SH-SY5Y (cell line): ENCODE measurements around the gene ANGEL2.

Experiments used
- GATA2 ChIP-seq: IDR thresholded peaks from 2 replicates; pipeline ENCODE4 v1.6.1; 2011; ENCODE audit warnings: mild to moderate bottlenecking, low read depth, low read length
- GATA3 ChIP-seq: IDR thresholded peaks from 2 replicates; pipeline ENCODE4 v1.6.1; 2011; ENCODE audit warnings: low read depth, mild to moderate bottlenecking, low read length, moderate library complexity

Gene ANGEL2, protein sequence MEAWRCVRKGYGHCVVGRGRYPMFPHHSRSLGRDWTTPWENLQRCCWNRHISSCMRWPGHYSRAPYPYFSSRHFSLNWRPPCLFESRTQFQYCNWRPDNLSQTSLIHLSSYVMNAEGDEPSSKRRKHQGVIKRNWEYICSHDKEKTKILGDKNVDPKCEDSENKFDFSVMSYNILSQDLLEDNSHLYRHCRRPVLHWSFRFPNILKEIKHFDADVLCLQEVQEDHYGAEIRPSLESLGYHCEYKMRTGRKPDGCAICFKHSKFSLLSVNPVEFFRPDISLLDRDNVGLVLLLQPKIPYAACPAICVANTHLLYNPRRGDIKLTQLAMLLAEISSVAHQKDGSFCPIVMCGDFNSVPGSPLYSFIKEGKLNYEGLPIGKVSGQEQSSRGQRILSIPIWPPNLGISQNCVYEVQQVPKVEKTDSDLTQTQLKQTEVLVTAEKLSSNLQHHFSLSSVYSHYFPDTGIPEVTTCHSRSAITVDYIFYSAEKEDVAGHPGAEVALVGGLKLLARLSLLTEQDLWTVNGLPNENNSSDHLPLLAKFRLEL

DNA sequence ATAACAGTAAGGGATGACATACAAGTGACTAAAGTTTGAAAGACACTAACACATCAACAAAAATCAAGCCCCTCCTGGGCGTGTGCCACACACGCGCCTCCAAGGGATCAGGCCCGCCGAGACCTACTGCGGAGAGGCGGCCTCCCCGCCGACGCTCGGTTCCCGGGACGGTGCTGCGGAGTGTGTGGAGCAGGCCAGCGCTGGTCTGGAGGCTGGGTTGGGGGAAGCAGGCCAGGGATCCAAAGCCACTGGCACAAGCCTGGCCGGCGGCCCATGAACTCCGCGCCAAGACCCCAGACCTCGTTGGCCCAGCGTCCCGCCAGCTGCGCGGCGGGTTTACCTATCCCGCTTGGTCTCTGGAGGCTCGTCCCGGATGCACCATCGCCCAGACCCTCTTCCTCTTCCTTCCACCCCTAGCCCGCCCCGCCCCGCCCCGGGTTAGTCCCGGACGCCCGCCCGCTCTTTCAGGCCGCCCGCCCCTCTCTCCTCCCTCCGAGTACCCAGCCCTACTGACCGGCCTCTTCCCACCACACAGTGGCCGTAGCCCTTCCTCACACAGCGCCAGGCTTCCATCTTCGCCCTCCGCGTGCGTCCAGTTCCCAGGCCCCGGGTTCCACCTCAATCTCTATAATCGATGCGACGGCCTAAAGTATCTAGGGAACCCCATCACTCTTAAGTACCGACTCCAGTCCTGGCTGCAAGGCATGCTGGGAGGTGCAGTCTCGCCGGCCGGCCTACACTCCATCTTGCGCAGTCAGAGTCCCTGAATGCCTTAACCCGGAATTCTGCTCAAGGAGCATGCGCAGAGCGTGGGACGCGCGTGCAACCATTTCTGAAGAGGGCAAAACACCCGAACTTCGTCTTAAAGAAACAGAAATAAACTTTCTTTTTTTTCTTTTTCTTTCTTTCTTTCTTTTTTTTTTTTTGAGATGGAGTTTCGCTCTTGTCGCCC, at the start of gene ANGEL2:
Gene ANGEL2, minus strand, starts transcription at position 769 of the 952 bp plus-strand sequence. Its CDS starts 196 bp downstream, at position 573.
- TF ChIP-seq GATA3 = no peak

- no peak for TF ChIP-seq GATA3
- no peak for TF ChIP-seq GATA2
Measured at GRCh38 chr1:213061263-213061662, 45.6 kb upstream of the ANGEL2 start.

DNA sequence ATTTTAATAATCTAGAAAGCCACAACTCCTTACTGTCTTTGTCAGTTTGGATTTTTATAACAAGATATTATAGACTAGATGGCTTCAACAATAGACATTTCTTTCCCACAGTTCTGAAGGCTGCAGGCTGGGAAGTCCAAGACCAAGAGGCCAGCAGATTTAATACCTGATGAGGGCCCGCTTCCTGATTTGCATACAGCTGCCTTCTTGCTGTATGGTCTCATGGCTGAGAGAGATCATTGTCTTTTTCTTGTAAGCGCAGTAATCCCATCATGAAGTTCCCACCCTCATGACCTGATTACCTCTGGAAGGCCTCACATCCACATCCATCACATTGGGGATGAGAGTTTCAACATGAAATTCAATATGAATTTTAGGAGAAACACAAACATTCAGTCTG, 45.2 kb upstream of the ANGEL2 start:
- TF ChIP-seq GATA2 (no peak), GATA3 (no peak)

DNA sequence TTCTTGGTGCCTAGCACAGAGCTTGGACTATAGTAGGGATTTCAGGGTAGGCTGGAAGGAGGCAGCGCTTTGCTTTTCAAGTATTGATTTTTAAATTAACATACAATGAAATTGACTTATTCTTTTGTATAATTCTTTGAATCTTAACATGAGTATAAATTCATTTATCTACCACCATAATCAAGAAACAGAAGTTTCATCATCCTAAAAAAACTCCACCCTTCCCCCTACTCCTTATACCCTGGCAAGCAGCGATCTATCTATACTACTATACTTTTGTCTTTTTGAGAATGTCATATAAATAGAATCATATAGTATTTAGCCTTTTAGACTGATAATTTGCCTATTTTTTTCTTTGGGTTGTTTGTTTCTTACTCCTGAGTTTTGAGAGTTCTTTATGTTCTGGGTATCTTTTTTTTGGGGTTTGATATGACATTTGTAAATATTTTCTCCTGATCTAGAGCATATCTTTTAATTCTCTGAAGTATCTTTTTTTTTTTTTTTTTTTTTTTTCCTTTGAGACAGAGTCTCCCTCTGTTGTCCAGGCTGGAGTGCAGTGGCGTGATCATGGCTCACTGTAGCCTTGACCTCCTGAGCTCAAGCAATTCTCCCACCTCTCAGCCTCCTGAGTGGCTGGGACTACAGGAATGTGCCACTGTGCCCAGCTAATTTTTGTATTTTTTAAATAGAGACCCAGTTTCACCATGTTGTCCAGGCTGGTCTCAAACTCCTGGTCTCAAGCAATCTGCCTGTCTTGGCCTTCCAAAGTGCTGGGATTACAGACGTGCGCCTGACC, 41.8 kb upstream of the ANGEL2 start:
- TF ChIP-seq GATA3 (no peak), GATA2 (no peak)

- TF ChIP-seq GATA3 = no peak
- no peak for TF ChIP-seq GATA2
Measured at GRCh38 chr1:213055767-213056166, 40.1 kb upstream of the ANGEL2 start.

- TF ChIP-seq GATA3 (no peak), GATA2 (no peak)
Measured at GRCh38 chr1:213054733-213055591, 39.3 kb upstream of the ANGEL2 start.

GRCh38 chr1:213054142-213054541, 38.5 kb upstream of the ANGEL2 start:
- TF ChIP-seq GATA2 (no peak), GATA3 (no peak)

DNA sequence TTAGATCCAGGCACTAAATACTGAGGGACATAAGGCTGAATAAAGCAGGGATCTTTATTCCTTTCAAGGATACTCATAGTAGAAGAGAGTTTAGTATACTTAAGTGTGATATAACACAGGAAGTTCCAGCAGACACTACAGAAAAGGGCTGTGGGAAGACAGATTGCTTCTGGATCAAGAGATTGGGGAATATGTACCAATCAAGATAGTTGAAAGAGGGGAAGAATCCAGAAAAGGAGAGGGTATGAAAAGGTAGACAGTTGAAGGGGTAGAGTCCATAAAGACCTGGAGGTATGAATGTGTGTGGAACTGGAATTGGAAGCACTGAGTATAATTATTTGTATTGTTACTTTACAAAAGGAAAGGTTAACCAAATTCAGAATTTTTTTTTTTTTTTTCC, 37.8 kb upstream of the ANGEL2 start:
- TF ChIP-seq GATA3 (no peak), GATA2 (no peak)

DNA sequence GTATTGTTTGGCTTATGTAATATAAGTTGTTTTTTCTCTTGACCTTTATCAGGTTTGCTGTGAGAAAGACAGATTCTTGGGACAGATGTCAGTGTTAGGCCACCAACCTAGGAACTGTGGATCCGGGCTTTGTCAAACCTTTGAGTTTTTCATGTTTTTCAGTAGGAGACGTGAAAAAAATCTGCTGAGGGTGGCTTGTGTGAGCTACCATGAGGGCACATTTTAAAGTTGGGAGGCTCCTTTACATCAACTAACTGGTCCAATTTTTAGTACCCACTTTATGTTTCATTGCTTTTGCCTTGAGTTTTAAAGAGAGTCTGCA, 36.2 kb upstream of the ANGEL2 start:
- TF ChIP-seq GATA2 (no peak), GATA3 (no peak)

- TF ChIP-seq GATA2 (no peak; the same call in 1 of the 2 replicates), GATA3 (no peak)
Measured at GRCh38 chr1:213051127-213051880, 35.6 kb upstream of the ANGEL2 start, which contains the start of gene RPS6KC1. Gene RPS6KC1, plus strand, starts transcription at chr1:213051241. Its CDS starts 164 bp downstream, at chr1:213051405.

- TF ChIP-seq GATA3 (no peak), GATA2 (no peak)
Measured at GRCh38 chr1:213050745-213051126, 35.1 kb upstream of the ANGEL2 start.

DNA sequence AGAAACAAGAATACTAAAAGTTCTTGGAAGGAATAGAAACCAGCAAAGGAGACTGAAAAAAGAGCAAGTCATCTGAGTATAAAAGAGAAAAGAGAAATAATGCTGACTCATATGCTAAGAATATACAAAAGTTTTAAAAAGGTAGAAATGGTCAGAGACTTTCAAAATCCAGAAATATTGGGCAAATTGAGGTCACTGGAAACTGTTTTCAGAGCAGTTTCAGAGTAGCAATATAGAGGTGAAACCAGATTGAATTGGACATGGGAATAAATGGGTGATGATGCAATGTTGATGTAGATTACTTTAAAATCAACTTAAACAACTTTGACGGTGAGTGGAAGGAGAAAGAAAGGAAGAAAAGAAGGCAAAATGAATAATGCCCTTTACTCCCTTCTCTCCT, 33.6 kb upstream of the ANGEL2 start:
- TF ChIP-seq GATA2 (no peak), GATA3 (no peak)

DNA sequence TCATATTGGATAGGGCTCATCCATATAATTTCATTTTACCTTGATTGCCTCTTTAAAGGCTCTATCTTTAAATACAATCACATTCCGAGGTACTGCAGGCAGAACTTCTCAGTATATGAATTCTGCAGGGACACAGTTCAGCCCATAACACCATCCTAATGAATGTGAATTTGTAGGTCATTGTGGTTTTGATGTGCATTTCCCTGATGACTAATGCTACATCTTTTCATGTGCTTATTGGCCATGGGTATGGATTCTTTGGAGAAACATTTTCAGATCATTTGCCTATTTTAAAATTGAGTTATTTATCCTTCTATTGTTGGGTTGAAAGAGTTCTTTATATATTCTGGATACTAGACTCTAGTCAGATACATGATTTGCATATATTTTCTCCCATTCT, 25.8 kb upstream of the ANGEL2 start:
- TF ChIP-seq GATA3 = no peak
- TF ChIP-seq GATA2 = no peak
